Activated T-helper 17 cell treated with anti-CD3 and anti-CD28 coated beads, Interleukin-2, amount 50 U/mL, for 72 hours (primary cell): Measurements from ENCODE around the gene FNBP1. TPM values are rescaled to one million over a fixed set of nuclear protein-coding genes. Genes with fewer than 3 reads are reported as not detected.
"Not testable (repeated sequence)": the region's sequence is repeated elsewhere in the genome, so short reads cannot be mapped to it uniquely, and the experiment has no call there.

ENCODE experiments used
- ATAC-seq: fragments of 150-1000 bp; cut with Tn5 transposase; replicated peaks from 2 replicates; pipeline ENCODE4 v1.10.0; 2021; ENCODE audit warnings: mild to moderate bottlenecking, moderate library complexity
- H3K27ac Mint-ChIP-seq: one replicate; pipeline ENCODE4 v1.8.0; 2022; ENCODE audit warnings: mixed read lengths
- H3K27me3 Mint-ChIP-seq: one replicate; pipeline ENCODE4 v1.8.0; 2022; ENCODE audit warnings: mixed read lengths
- H3K36me3 Mint-ChIP-seq: one replicate; pipeline ENCODE4 v1.8.0; 2022; ENCODE audit warnings: low read depth, mild to moderate bottlenecking, mixed read lengths
- H3K4me1 Mint-ChIP-seq: one replicate; pipeline ENCODE4 v1.8.0; 2022; ENCODE audit warnings: mixed read lengths
- H3K4me3 Mint-ChIP-seq: one replicate; pipeline ENCODE4 v1.8.0; 2022; ENCODE audit warnings: mild to moderate bottlenecking, mixed read lengths
- H3K9me3 Mint-ChIP-seq: one replicate; pipeline ENCODE4 v1.8.0; 2022; ENCODE audit warnings: mixed read lengths
- total RNA-seq, 2 donors: library from RNA; stranded (reverse); gene quantifications; one replicate each; pipeline ENCODE4 v1.2.3, GENCODE V29; 2022

FNBP1 gene
- total RNA-seq, 2 donors from 2014 or later = 173 to 492 TPM

GRCh38 chr9:129998491-129999140 lies 44.4 kb downstream of the FNBP1 start:
- Mint-ChIP-seq H3K36me3 (peaks cover 99% of the 10 kb centered on the region), H3K4me3 (peak overlapping the region; percentile 80), H3K27me3 (no peaks in the 10 kb centered on the region), H3K4me1 (peaks cover 45% of the 10 kb centered on the region), H3K27ac (peak overlapping the region; percentile 96), H3K9me3 (no peaks in the 10 kb centered on the region)
- peak; percentile 47 for ATAC-seq

- H3K36me3 Mint-ChIP-seq = peaks cover 99% of the 10 kb centered on the region
Measured at GRCh38 chr9:129997706-129998105, 45.3 kb downstream of the FNBP1 start.

GRCh38 chr9:129996161-129996830 lies 46.7 kb downstream of the FNBP1 start:
- Mint-ChIP-seq H3K27ac (peak overlapping the region; percentile 96), H3K27me3 (no peaks in the 10 kb centered on the region), H3K9me3 (no peaks in the 10 kb centered on the region), H3K4me1 (peaks cover 43% of the 10 kb centered on the region), H3K36me3 (peaks cover 99% of the 10 kb centered on the region), H3K4me3 (peak overlapping the region; percentile 80)
- ATAC-seq = peak; percentile 1

More at GRCh38 chr9:129997706-129998105, 45.3 kb downstream of the FNBP1 start:
- H3K4me3 Mint-ChIP-seq = peak overlapping the region; percentile 80
- peaks cover 42% of the 10 kb centered on the region for H3K4me1 Mint-ChIP-seq
- not testable (repeated sequence) for H3K27me3 Mint-ChIP-seq, H3K9me3 Mint-ChIP-seq, ATAC-seq
- peak overlapping the region; percentile 96 for H3K27ac Mint-ChIP-seq

- H3K4me1 Mint-ChIP-seq = peaks cover 50% of the 10 kb centered on the region
- H3K27me3 Mint-ChIP-seq = no peaks in the 10 kb centered on the region
- no peaks in the 10 kb centered on the region for H3K9me3 Mint-ChIP-seq
- H3K36me3 Mint-ChIP-seq = peaks cover 99% of the 10 kb centered on the region
- peak overlapping the region; percentile 96 for H3K27ac Mint-ChIP-seq
- ATAC-seq = peak; percentile 61
- peak overlapping the region; percentile 80 for H3K4me3 Mint-ChIP-seq
Measured at GRCh38 chr9:129995409-129996160, 47.4 kb downstream of the FNBP1 start.

- ATAC-seq = peak; percentile 6
- peak overlapping the region; percentile 80 for H3K4me3 Mint-ChIP-seq
- peaks cover 54% of the 10 kb centered on the region for H3K4me1 Mint-ChIP-seq
- H3K9me3 Mint-ChIP-seq = no peaks in the 10 kb centered on the region
- H3K36me3 Mint-ChIP-seq = peaks cover 99% of the 10 kb centered on the region
- H3K27ac Mint-ChIP-seq = peak overlapping the region; percentile 96
- no peaks in the 10 kb centered on the region for H3K27me3 Mint-ChIP-seq
Measured at GRCh38 chr9:129994882-129995281, 48.1 kb downstream of the FNBP1 start.

GRCh38 chr9:129991139-129991538 lies 51.9 kb downstream of the FNBP1 start:
- not testable (repeated sequence) for H3K27me3 Mint-ChIP-seq, H3K9me3 Mint-ChIP-seq, ATAC-seq
- Mint-ChIP-seq H3K27ac (peak overlapping the region; percentile 96), H3K36me3 (peaks cover 100% of the 10 kb centered on the region), H3K4me1 (peaks cover 62% of the 10 kb centered on the region), H3K4me3 (peak overlapping the region; percentile 80)

GRCh38 chr9:129990269-129991010 lies 52.5 kb downstream of the FNBP1 start:
- Mint-ChIP-seq H3K27ac (peak overlapping the region; percentile 96), H3K4me3 (peak overlapping the region; percentile 80), H3K27me3 (no peaks in the 10 kb centered on the region), H3K36me3 (peaks cover 100% of the 10 kb centered on the region), H3K4me1 (peaks cover 58% of the 10 kb centered on the region), H3K9me3 (no peaks in the 10 kb centered on the region)
- ATAC-seq = peak; percentile 21

GRCh38 chr9:129989740-129990139 lies 53.2 kb downstream of the FNBP1 start:
- Mint-ChIP-seq H3K36me3 (peaks cover 100% of the 10 kb centered on the region), H3K4me3 (peak overlapping the region; percentile 80)

GRCh38 chr9:129989362-129989708 lies 53.7 kb downstream of the FNBP1 start:
- ATAC-seq = peak; percentile 0
- Mint-ChIP-seq H3K36me3 (peaks cover 100% of the 10 kb centered on the region), H3K27me3 (no peaks in the 10 kb centered on the region), H3K4me1 (peaks cover 59% of the 10 kb centered on the region), H3K4me3 (peak overlapping the region; percentile 80), H3K9me3 (no peaks in the 10 kb centered on the region), H3K27ac (peak overlapping the region; percentile 96)

More at GRCh38 chr9:129989740-129990139, 53.2 kb downstream of the FNBP1 start:
- ATAC-seq = no peak
- peak overlapping the region; percentile 96 for H3K27ac Mint-ChIP-seq
- peaks cover 57% of the 10 kb centered on the region for H3K4me1 Mint-ChIP-seq
- H3K9me3 Mint-ChIP-seq = no peaks in the 10 kb centered on the region
- H3K27me3 Mint-ChIP-seq = no peaks in the 10 kb centered on the region

GRCh38 chr9:129988607-129989361 lies 54.2 kb downstream of the FNBP1 start:
- Mint-ChIP-seq H3K36me3 (peaks cover 100% of the 10 kb centered on the region), H3K4me1 (peaks cover 54% of the 10 kb centered on the region)

GRCh38 chr9:129987941-129988340 lies 55.0 kb downstream of the FNBP1 start:
- peaks cover 54% of the 10 kb centered on the region for H3K4me1 Mint-ChIP-seq
- no peak for ATAC-seq
- H3K27me3 Mint-ChIP-seq = no peaks in the 10 kb centered on the region
- H3K27ac Mint-ChIP-seq = peak overlapping the region; percentile 96
- peaks cover 100% of the 10 kb centered on the region for H3K36me3 Mint-ChIP-seq
- no peaks in the 10 kb centered on the region for H3K9me3 Mint-ChIP-seq
- peak overlapping the region; percentile 80 for H3K4me3 Mint-ChIP-seq

More at GRCh38 chr9:129988607-129989361, 54.2 kb downstream of the FNBP1 start:
- Mint-ChIP-seq H3K4me3 (peak overlapping the region; percentile 80), H3K27me3 (no peaks in the 10 kb centered on the region), H3K9me3 (no peaks in the 10 kb centered on the region), H3K27ac (peak overlapping the region; percentile 96)
- ATAC-seq = peak; percentile 57

GRCh38 chr9:129987047-129987446 lies 55.9 kb downstream of the FNBP1 start:
- Mint-ChIP-seq H3K36me3 (peaks cover 100% of the 10 kb centered on the region), H3K4me1 (peaks cover 53% of the 10 kb centered on the region), H3K9me3 (no peaks in the 10 kb centered on the region), H3K27me3 (no peaks in the 10 kb centered on the region), H3K27ac (peak overlapping the region; percentile 96), H3K4me3 (peak overlapping the region; percentile 80)
- ATAC-seq = peak; percentile 61

GRCh38 chr9:129984589-129984988 lies 58.4 kb downstream of the FNBP1 start:
- H3K4me1 Mint-ChIP-seq = peaks cover 39% of the 10 kb centered on the region
- ATAC-seq, H3K27me3 Mint-ChIP-seq, H3K9me3 Mint-ChIP-seq: not testable (repeated sequence)
- H3K27ac Mint-ChIP-seq = peak overlapping the region; percentile 89
- H3K36me3 Mint-ChIP-seq = peaks cover 100% of the 10 kb centered on the region
- H3K4me3 Mint-ChIP-seq = peak overlapping the region; percentile 80
